Smooth muscle cell (in vitro differentiated cells): ENCODE results near the gene PRKCA. TPM values are rescaled to one million over a fixed set of nuclear protein-coding genes. Genes with fewer than 3 reads are reported as not detected.

ENCODE experiments used
- DNase-seq: peaks from one replicate; lab custom pipeline; 2025; ENCODE audit not compliant: unreplicated experiment; lab: John Stamatoyannopoulos, UW
- H2AFZ ChIP-seq: fragments of 200-600 bp; sonication (generic); 2 replicates; pipeline ENCODE4 v1.6.0; 2016; ENCODE audit warnings: antibody characterized with exemption, low read depth, mild to moderate bottlenecking
- H3F3A ChIP-seq: fragments of 200-600 bp; sonication (generic); 2 replicates; pipeline ENCODE4 v1.6.0; 2017; ENCODE audit warnings: antibody characterized with exemption, low read depth
- H3K27ac ChIP-seq: fragments of 200-600 bp; sonication (generic); 2 replicates; pipeline ENCODE4 v1.5.1; 2016; ENCODE audit warnings: low read depth, mild to moderate bottlenecking
- H3K27me3 ChIP-seq: fragments of 200-600 bp; sonication (generic); 2 replicates; pipeline ENCODE4 v1.6.1; 2016; ENCODE audit warnings: low read depth, mild to moderate bottlenecking
- H3K36me3 ChIP-seq: fragments of 200-600 bp; sonication (generic); 2 replicates; pipeline ENCODE4 v1.5.1; 2016; ENCODE audit warnings: low read depth
- H3K4me1 ChIP-seq: fragments of 200-600 bp; sonication (generic); 2 replicates; pipeline ENCODE4 v1.5.1; 2016; ENCODE audit warnings: low read depth
- H3K4me2 ChIP-seq: fragments of 200-600 bp; sonication (generic); 2 replicates; pipeline ENCODE4 v1.6.0; 2016; ENCODE audit warnings: mild to moderate bottlenecking
- H3K4me3 ChIP-seq: fragments of 200-600 bp; sonication (generic); 2 replicates; pipeline ENCODE4 v1.5.1; 2016; ENCODE audit warnings: mild to moderate bottlenecking
- H3K79me2 ChIP-seq: fragments of 200-600 bp; sonication (generic); 2 replicates; pipeline ENCODE4 v1.6.0; 2016; ENCODE audit warnings: low read depth, mild to moderate bottlenecking
- H3K9ac ChIP-seq: fragments of 200-600 bp; sonication (generic); 2 replicates; pipeline ENCODE4 v1.6.0; 2016; ENCODE audit warnings: low read depth
- H3K9me3 ChIP-seq: fragments of 200-600 bp; sonication (generic); replicated peaks from 2 replicates; pipeline ENCODE4 v1.5.1; 2016; ENCODE audit warnings: low read depth
- H4K20me1 ChIP-seq: fragments of 200-600 bp; sonication (generic); 2 replicates; pipeline ENCODE4 v1.6.0; 2016; ENCODE audit warnings: low read depth
- CTCF ChIP-seq: fragments of 200-600 bp; sonication (generic); IDR thresholded peaks from 2 replicates; pipeline ENCODE4 v1.5.1; 2017; ENCODE audit warnings: borderline replicate concordance, mild to moderate bottlenecking, antibody characterized with exemption; ENCODE audit not compliant: insufficient read depth, poor library complexity, severe bottlenecking
- WGBS: methylation state at CpG from one replicate; pipeline ENCODE4 v1.1.7; 2016; ENCODE audit warnings: low lambda C conversion rate; 5-methylcytosine and 5-hydroxymethylcytosine counted together
- polyA plus RNA-seq: library from polyadenylated mRNA; unstranded; fragments of >200 nt; fragmentation: Nextera tagmentation; extraction: Ambion mirVana; gene quantifications from 2 replicates; pipeline ENCODE4 v1.2.1, GENCODE V29; 2016
- total RNA-seq: library from RNA; depleted of rRNA; stranded (reverse); fragments of >200 nt; gene quantifications from 2 replicates; pipeline ENCODE4 v1.2.3, GENCODE V29; 2014

The PRKCA gene
- total and polyA plus RNA-seq, 2 experiments from 2014 or later, result 0.78 to 7.1 TPM

DNA sequence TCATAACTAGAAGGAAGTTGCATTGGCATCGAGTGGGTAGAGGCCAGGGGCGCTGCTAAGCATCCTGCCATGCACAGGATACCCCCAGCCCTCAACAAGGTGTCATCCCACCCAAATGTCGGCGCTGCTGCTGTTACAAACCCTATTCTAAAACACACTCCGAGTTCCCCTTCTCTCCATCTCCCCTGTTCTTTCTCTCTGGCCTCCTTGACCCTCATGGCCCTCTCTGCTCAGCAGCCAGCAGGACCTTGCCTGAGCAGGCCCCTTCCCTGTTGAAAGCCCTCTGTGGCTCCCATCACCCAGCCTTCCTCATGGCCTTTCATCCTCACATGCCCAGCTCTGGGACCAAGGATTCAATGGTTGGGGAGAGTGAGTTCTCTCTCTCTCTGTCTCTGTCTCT, 510.2 kb downstream of the PRKCA start:
- Histone ChIP-seq H3K36me3 (no peaks in the 10 kb centered on the region), H3K4me2 (no peak overlapping the region), H3K27me3 (no peaks in the 10 kb centered on the region), H3K4me1 (no peaks in the 10 kb centered on the region), H3K9ac (no peak overlapping the region), H2AFZ (no peak overlapping the region), H3K9me3 (no peaks in the 10 kb centered on the region), H3K4me3 (no peak overlapping the region), H3K79me2 (no peaks in the 10 kb centered on the region), H3F3A (no peaks in the 10 kb centered on the region), H3K27ac (no peak overlapping the region), H4K20me1 (no peaks in the 10 kb centered on the region)
- no peak for TF ChIP-seq CTCF
- 90% methylated on average over 5 of the region's 5 CpGs for WGBS
- no peak for DNase-seq

DNA sequence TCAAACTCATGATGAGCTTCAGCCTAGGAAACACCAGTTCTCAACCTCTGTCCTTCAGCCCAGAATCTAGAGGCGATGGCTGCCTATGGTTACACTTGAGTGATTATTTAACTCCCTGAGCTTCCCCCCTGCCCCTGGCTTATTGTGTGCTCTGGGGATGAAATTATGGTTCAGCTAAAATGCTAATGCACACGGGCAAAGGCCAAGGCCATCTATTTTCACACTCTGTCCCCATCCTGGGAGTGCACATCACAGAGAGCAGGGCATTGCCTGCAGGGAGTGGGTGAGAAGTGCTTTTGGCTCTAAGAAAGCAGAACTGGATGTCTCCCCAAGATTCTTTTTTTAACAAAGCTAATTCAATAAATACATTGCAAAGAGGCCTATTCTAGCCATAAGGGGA, 510.9 kb downstream of the PRKCA start:
- Histone ChIP-seq H3K79me2 (no peaks in the 10 kb centered on the region), H3F3A (no peaks in the 10 kb centered on the region)
- WGBS, result 69% methylated on average over 2 of the region's 2 CpGs

DNA sequence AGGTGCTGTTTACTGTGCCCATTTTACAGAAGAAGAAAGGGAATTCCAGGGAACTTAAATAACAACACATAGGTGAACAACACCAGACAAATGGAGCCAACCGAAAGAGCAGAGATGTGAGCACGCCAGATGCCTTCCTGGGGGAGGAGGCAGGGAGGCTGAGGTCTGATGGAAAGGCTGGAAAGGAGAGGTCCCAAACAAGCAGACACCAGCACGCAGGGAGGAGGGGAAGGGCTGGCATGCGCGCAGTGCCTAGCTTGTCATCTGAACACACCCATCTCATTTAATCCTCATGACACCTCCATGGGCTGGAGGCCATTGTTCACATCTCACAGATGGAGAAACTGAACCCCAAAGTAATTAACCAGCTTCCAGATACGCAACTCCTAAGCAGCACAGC, 511.6 kb downstream of the PRKCA start:
- no peaks in the 10 kb centered on the region for H4K20me1 ChIP-seq
- no peak overlapping the region for H3K27ac ChIP-seq
- no peak overlapping the region for H3K4me2 ChIP-seq
- no peak for DNase-seq
- no peaks in the 10 kb centered on the region for H3K79me2 ChIP-seq
- no peaks in the 10 kb centered on the region for H3F3A ChIP-seq
- no peaks in the 10 kb centered on the region for H3K9me3 ChIP-seq
- H3K4me1 ChIP-seq, result no peaks in the 10 kb centered on the region
- no peak overlapping the region for H3K4me3 ChIP-seq
- H3K9ac ChIP-seq, result no peak overlapping the region
- H2AFZ ChIP-seq, result no peak overlapping the region
- no peaks in the 10 kb centered on the region for H3K27me3 ChIP-seq
- 88% methylated on average over 6 of the region's 6 CpGs for WGBS
- no peak for TF ChIP-seq CTCF
- H3K36me3 ChIP-seq, result no peaks in the 10 kb centered on the region

More for the DNA sequence above, 510.9 kb downstream of the PRKCA start:
- Histone ChIP-seq H3K27me3 (no peaks in the 10 kb centered on the region), H4K20me1 (no peaks in the 10 kb centered on the region), H2AFZ (no peak overlapping the region), H3K27ac (no peak overlapping the region), H3K4me2 (no peak overlapping the region), H3K4me3 (no peak overlapping the region), H3K4me1 (no peaks in the 10 kb centered on the region), H3K9me3 (no peaks in the 10 kb centered on the region), H3K9ac (no peak overlapping the region), H3K36me3 (no peaks in the 10 kb centered on the region)
- DNase-seq, result no peak
- no peak for TF ChIP-seq CTCF

DNA sequence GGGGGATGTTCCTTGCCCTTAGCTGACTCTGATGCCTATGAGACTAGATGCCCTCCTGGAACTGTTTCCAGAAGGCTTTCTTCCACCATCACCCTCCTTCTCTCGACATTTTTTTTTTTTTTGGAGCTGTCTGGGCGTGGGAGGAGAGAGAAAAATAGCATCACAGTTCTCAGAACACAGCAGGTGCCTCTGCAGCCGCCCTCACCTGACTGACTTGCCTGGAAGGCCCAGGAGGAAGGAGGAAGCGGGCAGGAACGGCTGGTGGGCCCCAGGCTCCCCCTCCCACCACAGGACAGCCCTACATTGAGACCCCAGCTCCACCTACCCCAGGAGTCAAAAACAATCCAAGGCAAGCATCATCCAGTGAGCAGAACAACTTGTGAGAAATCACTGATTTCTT, 512.2 kb downstream of the PRKCA start:
- Histone ChIP-seq H3K4me3 (no peak overlapping the region), H2AFZ (no peak overlapping the region), H3K27ac (no peak overlapping the region), H3K9me3 (no peaks in the 10 kb centered on the region), H3K36me3 (no peaks in the 10 kb centered on the region), H3K79me2 (no peaks in the 10 kb centered on the region), H3F3A (no peaks in the 10 kb centered on the region), H4K20me1 (no peaks in the 10 kb centered on the region), H3K27me3 (no peaks in the 10 kb centered on the region), H3K4me2 (no peak overlapping the region), H3K4me1 (no peaks in the 10 kb centered on the region), H3K9ac (no peak overlapping the region)
- no peak for TF ChIP-seq CTCF
- DNase-seq, result no peak
- 70% methylated on average over 5 of the region's 5 CpGs for WGBS
